Measurements from ENCODE around the gene HDAC4. TPM values are rescaled to one million over a fixed set of nuclear protein-coding genes. Genes with fewer than 3 reads are reported as not detected.

The HDAC4 gene
- total RNA-seq, 2 donors from 2014 or later = 9.3 to 139 TPM

- intact Hi-C loops (cut with DNase I) = no loop called here
- peak in 2 of 4 donors; percentile 11 to 55 for DNase-seq
- 68 to 84% methylated on average over 23 of the region's 23 CpGs for WGBS, 2 donors
Observed at GRCh38 chr2:239273280-239274234, 127.3 kb downstream of the HDAC4 start.

GRCh38 chr2:239272626-239273025, 128.2 kb downstream of the HDAC4 start:
- H3K36me3 ChIP-seq (replicated peaks in 1 of 2; ENCODE audit: insufficient read depth in 1 of 2, low read depth in 2 of 2) = no peaks in the 10 kb centered on the region
- no peaks in the 10 kb centered on the region for H3K27me3 ChIP-seq
- no peak for TF ChIP-seq POLR2A (IDR thresholded peaks at IDR 0.05)
- no peak for TF ChIP-seq CTCF (IDR thresholded peaks at IDR 0.05)
- H3K4me3 ChIP-seq = no peak overlapping the region
- ATAC-seq (no peak), DNase-seq (peak in 1 of 4 donors; percentile 1)
- 90 to 100% methylated on average over 8 to 9 of the region's 9 CpGs for WGBS, 2 donors
- no peak overlapping the region for H3K27ac ChIP-seq
- intact Hi-C loops (cut with DNase I) = no loop called here
- no peaks in the 10 kb centered on the region for H3K9me3 ChIP-seq
- peaks cover 12% of the 10 kb centered on the region for H3K4me1 ChIP-seq

More at GRCh38 chr2:239273280-239274234, 127.3 kb downstream of the HDAC4 start:
- no peaks in the 10 kb centered on the region for H3K9me3 ChIP-seq
- H3K4me1 ChIP-seq = peaks cover 3% of the 10 kb centered on the region
- TF ChIP-seq POLR2A (IDR thresholded peaks at IDR 0.05) (no peak), CTCF (IDR thresholded peaks at IDR 0.05) (no peak)
- ATAC-seq = no peak
- H3K27me3 ChIP-seq = no peaks in the 10 kb centered on the region
- no peaks in the 10 kb centered on the region for H3K36me3 ChIP-seq (replicated peaks in 1 of 2; ENCODE audit: insufficient read depth in 1 of 2, low read depth in 2 of 2)
- H3K27ac ChIP-seq = no peak overlapping the region
- H3K4me3 ChIP-seq = no peak overlapping the region

GRCh38 chr2:239271882-239272281, 128.9 kb downstream of the HDAC4 start:
- peaks cover 20% of the 10 kb centered on the region for H3K4me1 ChIP-seq

GRCh38 chr2:239271471-239271870, 129.3 kb downstream of the HDAC4 start:
- DNase-seq (peak in 1 of 4 donors; percentile 1), ATAC-seq (no peak)
- WGBS, 2 donors = 84 to 93% methylated on average over 8 to 11 of the region's 11 CpGs
- Histone ChIP-seq H3K36me3 (replicated peaks in 1 of 2; ENCODE audit: insufficient read depth in 1 of 2, low read depth in 2 of 2) (no peaks in the 10 kb centered on the region), H3K4me1 (peaks cover 21% of the 10 kb centered on the region), H3K4me3 (no peak overlapping the region), H3K9me3 (no peaks in the 10 kb centered on the region), H3K27ac (no peak overlapping the region), H3K27me3 (no peaks in the 10 kb centered on the region)
- TF ChIP-seq POLR2A (IDR thresholded peaks at IDR 0.05) (no peak), CTCF (IDR thresholded peaks at IDR 0.05) (no peak)
- intact Hi-C loops (cut with DNase I) = no loop called here

More at GRCh38 chr2:239271882-239272281, 128.9 kb downstream of the HDAC4 start:
- DNase-seq (peak in 1 of 4 donors; percentile 1), ATAC-seq (no peak)
- intact Hi-C loops (cut with DNase I) = no loop called here
- TF ChIP-seq POLR2A (IDR thresholded peaks at IDR 0.05) (no peak), CTCF (IDR thresholded peaks at IDR 0.05) (no peak)
- WGBS, 2 donors = 58 to 61% methylated on average over 5 of the region's 5 CpGs
- Histone ChIP-seq H3K9me3 (no peaks in the 10 kb centered on the region), H3K27ac (no peak overlapping the region), H3K36me3 (replicated peaks in 1 of 2; ENCODE audit: insufficient read depth in 1 of 2, low read depth in 2 of 2) (no peaks in the 10 kb centered on the region), H3K4me3 (no peak overlapping the region), H3K27me3 (no peaks in the 10 kb centered on the region)
